H1 (cell line): ENCODE results near the gene OLIG2.

Experiments
- CHD2 ChIP-seq: IDR thresholded peaks from 2 replicates; pipeline ENCODE4 v1.6.1; 2012; ENCODE audit warnings: low read length, improper control_type of control experiment
- POLR2A ChIP-seq, 2 experiments: IDR thresholded peaks; 1 replicate in 1 of 2; 2 replicates in 1 of 2; pipeline ENCODE4 v1.6.1; 2011; ENCODE audit warnings: low read depth in 2 of 2, low read length in 2 of 2, mild to moderate bottlenecking in 2 of 2; ENCODE audit errors: control extremely low read depth in 1 of 2
- POLR2AphosphoS5 ChIP-seq: IDR thresholded peaks from 2 replicates; pipeline ENCODE4 v1.6.1; 2011; ENCODE audit warnings: low read depth, low read length
- TEAD4 ChIP-seq: IDR thresholded peaks from 2 replicates; pipeline ENCODE4 v1.6.1; 2012; ENCODE audit warnings: low read depth, low read length, inconsistent platforms, mixed read lengths

- TF ChIP-seq CHD2 (no peak), POLR2A (IDR thresholded peaks at IDR 0.05; ENCODE audit: control extremely low read depth in 1 of 2, low read depth in 2 of 2, low read length in 2 of 2) (no peak), TEAD4 (no peak), POLR2AphosphoS5 (no peak)
Measured at GRCh38 chr21:33042812-33043211, 17.1 kb downstream of the OLIG2 start.
